ENCODE data around the gene PTPN4. TPM values are rescaled to one million over a fixed set of nuclear protein-coding genes. Genes with fewer than 3 reads are reported as not detected.

The PTPN4 gene
- total and polyA plus RNA-seq, 2 donors from 2014 or later, result 7.4 to 46.4 TPM

DNA sequence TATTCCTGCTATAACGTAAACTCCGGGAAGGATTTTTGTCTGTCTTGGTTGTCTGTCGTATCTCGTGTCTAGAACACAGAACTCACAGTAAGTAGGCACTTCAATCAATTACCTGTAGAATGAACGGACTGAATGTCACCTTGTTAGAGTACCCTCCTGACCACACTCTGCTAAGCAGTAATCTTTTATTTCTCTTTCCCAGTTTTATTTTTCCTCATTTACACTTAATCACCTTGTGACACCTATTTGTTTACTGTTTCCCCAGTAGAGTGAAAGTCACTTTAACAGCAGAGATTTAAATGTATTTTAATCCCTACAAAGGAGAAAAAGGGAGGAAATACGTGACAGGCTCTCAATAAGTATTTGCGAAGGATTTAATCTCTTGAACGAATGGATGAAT lies 252.6 kb downstream of the PTPN4 start:
- Histone ChIP-seq H3K27me3 (ENCODE audit: control insufficient read depth, insufficient read depth, low read length) (no peaks in the 10 kb centered on the region), H3K36me3 (ENCODE audit: control insufficient read depth in 2 of 3, insufficient read depth in 3 of 3, low read length in 3 of 3) (no peaks in the 10 kb centered on the region), H3K9me3 (ENCODE audit: control insufficient read depth in 2 of 3, insufficient read depth in 1 of 3, low read length in 3 of 3) (no peaks in the 10 kb centered on the region), H3K27ac (ENCODE audit: low read depth in 2 of 2, low read length in 2 of 2) (peak overlapping the region; percentile 43 to 99), H3K4me1 (ENCODE audit: control insufficient read depth in 2 of 3, insufficient read depth in 2 of 3, low read depth in 1 of 3, low read length in 3 of 3) (peaks cover 0 to 7% (median 4%) of the 10 kb centered on the region in 3 donors), H3K4me3 (ENCODE audit: low read length in 3 of 3) (peak overlapping the region; percentile 64 to 82 (median 77)), H3K9ac (ENCODE audit: low read length in 3 of 3) (peak overlapping the region; percentile 41 to 64 (median 59))
- TF ChIP-seq, protein P1, sequence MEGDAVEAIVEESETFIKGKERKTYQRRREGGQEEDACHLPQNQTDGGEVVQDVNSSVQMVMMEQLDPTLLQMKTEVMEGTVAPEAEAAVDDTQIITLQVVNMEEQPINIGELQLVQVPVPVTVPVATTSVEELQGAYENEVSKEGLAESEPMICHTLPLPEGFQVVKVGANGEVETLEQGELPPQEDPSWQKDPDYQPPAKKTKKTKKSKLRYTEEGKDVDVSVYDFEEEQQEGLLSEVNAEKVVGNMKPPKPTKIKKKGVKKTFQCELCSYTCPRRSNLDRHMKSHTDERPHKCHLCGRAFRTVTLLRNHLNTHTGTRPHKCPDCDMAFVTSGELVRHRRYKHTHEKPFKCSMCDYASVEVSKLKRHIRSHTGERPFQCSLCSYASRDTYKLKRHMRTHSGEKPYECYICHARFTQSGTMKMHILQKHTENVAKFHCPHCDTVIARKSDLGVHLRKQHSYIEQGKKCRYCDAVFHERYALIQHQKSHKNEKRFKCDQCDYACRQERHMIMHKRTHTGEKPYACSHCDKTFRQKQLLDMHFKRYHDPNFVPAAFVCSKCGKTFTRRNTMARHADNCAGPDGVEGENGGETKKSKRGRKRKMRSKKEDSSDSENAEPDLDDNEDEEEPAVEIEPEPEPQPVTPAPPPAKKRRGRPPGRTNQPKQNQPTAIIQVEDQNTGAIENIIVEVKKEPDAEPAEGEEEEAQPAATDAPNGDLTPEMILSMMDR (IDR thresholded peaks at IDR 0.05; ENCODE audit: borderline replicate concordance, extremely low read depth, insufficient read depth), result no peak
- no peak for DNase-seq
- no peak for FAIRE-seq
- intact Hi-C loops (cut with DNase I), result no loop called here

DNA sequence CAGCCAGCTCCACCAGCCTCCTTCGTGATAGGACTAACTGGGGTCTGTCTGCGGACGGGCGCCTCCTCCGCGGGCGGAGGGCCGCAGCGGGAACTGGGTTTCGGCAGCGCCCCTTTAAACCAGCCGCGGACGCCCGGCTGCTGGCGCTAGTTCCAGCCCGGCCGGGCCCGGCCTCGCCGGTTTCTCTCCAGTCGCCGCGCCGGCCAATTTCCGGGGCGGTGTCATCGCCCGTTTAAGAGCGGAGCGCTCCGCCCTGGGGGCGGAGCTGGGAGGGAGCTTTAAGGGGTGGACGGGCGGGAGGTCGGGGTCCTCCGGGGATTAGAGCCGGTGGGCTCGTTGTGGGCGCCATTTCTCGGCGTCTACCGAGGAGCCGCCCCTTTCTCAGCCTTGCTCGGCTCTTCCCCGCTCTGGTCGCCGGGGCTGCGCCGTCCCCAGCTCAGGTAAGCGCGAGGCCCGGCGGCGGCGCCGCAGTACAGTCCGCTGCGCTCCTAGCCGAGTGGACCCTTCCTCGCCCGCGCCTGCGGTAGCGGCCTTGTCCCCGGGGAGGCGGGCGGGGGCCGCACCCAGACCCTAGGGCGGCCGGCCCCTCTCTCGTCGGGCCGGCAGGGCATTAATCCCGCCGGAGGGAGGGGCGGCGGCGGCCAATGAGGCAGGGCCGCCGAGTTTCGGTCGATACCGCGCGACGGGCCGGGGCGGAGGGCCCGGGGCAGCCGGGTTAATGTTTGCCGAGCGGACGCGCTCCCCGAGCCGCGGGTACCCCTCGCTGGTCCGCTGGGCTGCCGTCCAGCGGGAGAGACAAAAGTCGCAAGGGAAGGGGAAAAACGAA lies 253.3 kb downstream of the PTPN4 start, which contains the start of gene EPB41L5:
EPB41L5 (plus strand) TSS at position 307 of the 826 bp plus-strand sequence. CDS start 6,008 bp downstream, outside the sequence.
- H3K36me3 ChIP-seq (ENCODE audit: control insufficient read depth in 2 of 3, insufficient read depth in 3 of 3, low read length in 3 of 3), result no peaks in the 10 kb centered on the region
- FAIRE-seq (no peak), DNase-seq (peak; percentile 97 to 99 (median 97))
- TF ChIP-seq, protein P1 (IDR thresholded peaks at IDR 0.05; ENCODE audit: borderline replicate concordance, extremely low read depth, insufficient read depth), result no peak
- H3K9ac ChIP-seq (ENCODE audit: low read length in 3 of 3), result peak within 1 kb of the TSS; percentile 43 to 81 (median 59)
- peak within 1 kb of the TSS; percentile 91 to 99 for H3K27ac ChIP-seq (ENCODE audit: low read depth in 2 of 2, low read length in 2 of 2)
- no peaks in the 10 kb centered on the region for H3K27me3 ChIP-seq (ENCODE audit: control insufficient read depth, insufficient read depth, low read length)
- no peaks in the 10 kb centered on the region for H3K9me3 ChIP-seq (ENCODE audit: control insufficient read depth in 2 of 3, insufficient read depth in 1 of 3, low read length in 3 of 3)
- peaks cover 0 to 7% (median 4%) of the 10 kb centered on the region in 3 donors for H3K4me1 ChIP-seq (ENCODE audit: control insufficient read depth in 2 of 3, insufficient read depth in 2 of 3, low read depth in 1 of 3, low read length in 3 of 3)
- peak within 1 kb of the TSS; percentile 64 to 91 (median 82) for H3K4me3 ChIP-seq (ENCODE audit: low read length in 3 of 3)
- intact Hi-C loops (cut with DNase I), result no loop called here

DNA sequence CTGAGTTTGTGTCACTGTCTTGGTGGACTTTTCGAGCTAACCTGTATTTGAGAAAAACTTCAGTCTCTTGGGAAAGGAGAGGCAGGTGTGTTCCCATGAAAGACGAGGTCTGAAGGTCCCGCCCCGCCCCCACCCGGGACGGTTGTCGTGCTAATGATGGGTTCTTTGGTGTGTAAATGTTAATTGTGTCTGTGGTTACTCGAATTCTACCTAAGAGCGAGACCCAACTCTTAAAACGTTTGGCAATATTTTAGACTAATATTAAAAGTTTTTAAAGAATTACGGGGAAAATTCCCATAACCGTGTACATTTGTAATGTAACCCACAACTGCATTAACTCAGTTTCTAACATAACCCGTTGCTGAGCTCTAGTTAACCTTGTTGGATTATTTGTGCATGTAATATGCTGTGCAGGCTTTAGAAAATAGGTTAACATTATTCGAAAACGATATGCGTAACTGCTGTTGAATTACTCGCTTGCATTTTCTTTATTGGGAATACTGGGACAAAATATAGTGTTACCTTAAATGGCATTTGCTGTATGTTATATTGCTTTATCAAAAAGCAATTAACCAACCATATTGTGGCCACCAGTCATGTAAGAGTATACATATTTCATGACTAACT lies 254.0 kb downstream of the PTPN4 start:
- DNase-seq, result peak in 2 of 5 donors; percentile 71 to 75
- FAIRE-seq, result no peak
- intact Hi-C loops (cut with DNase I), result no loop called here
- no peaks in the 10 kb centered on the region for H3K27me3 ChIP-seq (ENCODE audit: control insufficient read depth, insufficient read depth, low read length)
- TF ChIP-seq, protein P1 (IDR thresholded peaks at IDR 0.05; ENCODE audit: borderline replicate concordance, extremely low read depth, insufficient read depth), result no peak
- H3K9me3 ChIP-seq (ENCODE audit: control insufficient read depth in 2 of 3, insufficient read depth in 1 of 3, low read length in 3 of 3), result no peaks in the 10 kb centered on the region
- H3K4me3 ChIP-seq (ENCODE audit: low read length in 3 of 3), result peak overlapping the region; percentile 63 to 91 (median 82)
- peak overlapping the region; percentile 91 to 99 for H3K27ac ChIP-seq (ENCODE audit: low read depth in 2 of 2, low read length in 2 of 2)
- H3K4me1 ChIP-seq (ENCODE audit: control insufficient read depth in 2 of 3, insufficient read depth in 2 of 3, low read depth in 1 of 3, low read length in 3 of 3), result peaks cover 0 to 7% (median 4%) of the 10 kb centered on the region in 3 donors
- no peaks in the 10 kb centered on the region for H3K36me3 ChIP-seq (ENCODE audit: control insufficient read depth in 2 of 3, insufficient read depth in 3 of 3, low read length in 3 of 3)
- peak overlapping the region; percentile 43 to 81 (median 59) for H3K9ac ChIP-seq (ENCODE audit: low read length in 3 of 3)

All from kidney (tissue), 14 donors.